ENCODE measurements around the gene EIF5. TPM values are rescaled to one million over a fixed set of nuclear protein-coding genes. Genes with fewer than 3 reads are reported as not detected.
"Not testable (repeated sequence)": the region's sequence is repeated elsewhere in the genome, so short reads cannot be mapped to it uniquely, and the experiment has no call there.

EIF5 gene
- total and polyA plus RNA-seq, 4 donors, result 120 to 239 (median 171) TPM

DNA sequence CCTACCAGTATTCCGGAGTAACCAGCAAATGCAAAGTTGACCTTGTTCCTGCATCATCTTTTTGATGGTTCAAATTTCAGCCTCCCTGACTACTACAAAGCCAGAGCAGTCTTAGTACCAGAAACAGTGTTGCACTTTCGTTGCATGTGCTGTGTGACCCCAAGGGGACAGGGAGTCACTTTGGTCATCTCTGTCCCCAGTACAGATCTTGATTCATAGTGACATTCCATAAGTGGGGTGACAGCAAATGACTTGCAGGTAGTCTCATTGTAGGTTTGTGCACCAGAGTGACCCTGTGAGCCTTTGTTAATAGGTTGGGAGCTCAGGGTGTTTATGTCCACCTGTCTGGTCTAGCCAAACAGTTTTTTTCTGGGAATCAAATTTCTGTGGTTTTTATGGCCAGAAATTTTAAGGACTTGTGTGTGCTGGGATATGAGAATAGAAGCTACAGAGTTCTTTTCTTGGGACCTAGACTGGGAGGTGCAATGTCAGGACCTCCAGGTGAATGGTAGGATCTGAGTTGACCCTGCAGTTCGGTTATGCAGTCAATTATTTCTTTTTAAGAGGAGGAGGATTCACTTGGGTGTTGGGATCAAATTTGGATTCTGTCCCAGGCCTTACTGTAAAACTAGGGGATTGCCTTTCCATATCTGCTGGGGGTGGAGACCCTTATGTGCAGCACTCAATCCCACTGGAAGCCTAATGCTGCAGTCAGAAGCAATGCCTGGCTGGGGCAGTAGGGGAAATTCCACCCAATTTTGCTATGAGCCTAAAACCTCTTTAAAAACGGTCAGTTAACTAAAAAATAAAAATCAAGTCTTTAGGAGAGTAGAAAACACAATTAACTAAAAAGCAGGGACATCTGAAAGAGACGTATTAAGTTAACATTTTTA, 10.1 kb downstream of the EIF5 start:
- no peak for DNase-seq (ENCODE audit: low read depth in 4 of 6, low spot score in 6 of 6)
- H3K36me3 ChIP-seq (ENCODE audit: control insufficient read depth, insufficient read depth, low read length), result peaks cover 33% of the 10 kb centered on the region
- no peaks in the 10 kb centered on the region for H3K4me1 ChIP-seq (ENCODE audit: control insufficient read depth, insufficient read depth, low read length)
- H3K9me3 ChIP-seq (ENCODE audit: control insufficient read depth, insufficient read depth, low read length), result no peaks in the 10 kb centered on the region
- H3K27ac ChIP-seq (ENCODE audit: low read depth, low read length), result no peak overlapping the region
- no peaks in the 10 kb centered on the region for H3K27me3 ChIP-seq (ENCODE audit: control insufficient read depth, insufficient read depth, low read length)
- 90% methylated on average over 3 of the region's 5 CpGs for WGBS (ENCODE audit: insufficient coverage)
- no peak overlapping the region for H3K4me3 ChIP-seq (ENCODE audit: low read depth, low read length)

DNA sequence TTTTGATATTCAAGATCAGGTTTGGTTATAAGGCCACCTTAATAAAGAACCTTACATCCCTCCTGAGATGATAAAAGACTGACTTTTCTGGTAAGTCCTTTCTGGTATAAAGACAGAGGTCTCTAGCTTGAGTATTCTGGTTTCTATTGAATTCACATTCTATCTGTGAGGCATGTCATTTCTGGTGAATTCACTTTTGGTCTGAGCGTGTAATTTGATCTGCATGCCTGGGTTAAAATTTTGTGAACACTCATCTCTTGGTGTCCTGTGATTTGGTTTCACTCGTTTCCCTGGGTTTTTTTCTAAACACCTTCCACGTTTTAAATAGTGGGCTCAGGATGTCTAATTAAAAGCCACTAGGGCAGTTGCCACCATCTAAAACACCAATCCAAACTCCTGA, 12.2 kb downstream of the EIF5 start:
- Histone ChIP-seq H3K4me1 (ENCODE audit: control insufficient read depth, insufficient read depth, low read length) (no peaks in the 10 kb centered on the region), H3K36me3 (ENCODE audit: control insufficient read depth, insufficient read depth, low read length) (peaks cover 19% of the 10 kb centered on the region), H3K27me3 (ENCODE audit: control insufficient read depth, insufficient read depth, low read length) (no peaks in the 10 kb centered on the region), H3K4me3 (ENCODE audit: low read depth, low read length) (no peak overlapping the region), H3K9me3 (ENCODE audit: control insufficient read depth, insufficient read depth, low read length) (no peaks in the 10 kb centered on the region), H3K27ac (ENCODE audit: low read depth, low read length) (no peak overlapping the region)
- no peak for DNase-seq (ENCODE audit: low read depth in 4 of 6, low spot score in 6 of 6)
- WGBS (ENCODE audit: insufficient coverage), result 75% methylated on average over 2 of the region's 3 CpGs

DNA sequence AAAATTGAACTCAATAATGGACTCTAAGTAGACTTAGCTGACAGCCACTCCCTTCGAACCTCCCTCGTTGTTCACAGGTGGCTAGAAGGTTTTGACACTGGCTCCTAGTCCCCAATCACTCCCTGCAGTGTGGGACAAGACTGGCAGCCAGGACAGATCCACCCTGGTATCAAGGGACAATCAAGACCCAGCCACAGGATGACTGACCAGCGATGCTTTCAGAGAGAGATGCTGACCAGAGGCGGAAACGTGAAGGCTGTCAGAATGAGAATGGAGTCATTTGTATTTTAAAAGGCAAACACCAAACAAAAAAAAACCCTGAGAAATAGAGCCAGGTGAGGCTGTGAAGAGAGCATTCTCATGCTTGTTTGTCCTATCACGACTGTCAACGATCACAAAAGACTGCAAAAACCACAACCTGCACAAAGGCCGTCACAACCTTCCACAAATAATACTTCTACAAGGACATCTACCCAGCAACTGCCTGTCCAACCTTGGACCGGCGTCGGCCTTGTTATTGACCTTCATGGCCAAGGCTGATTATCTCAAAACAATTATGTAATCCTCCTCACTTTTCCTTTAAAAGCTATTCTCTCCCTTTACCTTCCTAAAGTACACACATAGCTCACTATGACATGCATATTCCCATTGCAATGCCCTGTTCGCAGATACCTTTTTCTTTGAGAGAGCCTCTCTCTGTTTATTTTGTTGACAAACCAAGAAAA, 13.2 kb downstream of the EIF5 start:
- H3K4me3 ChIP-seq (ENCODE audit: low read depth, low read length), result no peak overlapping the region
- peaks cover 17% of the 10 kb centered on the region for H3K36me3 ChIP-seq (ENCODE audit: control insufficient read depth, insufficient read depth, low read length)
- no peaks in the 10 kb centered on the region for H3K9me3 ChIP-seq (ENCODE audit: control insufficient read depth, insufficient read depth, low read length)
- H3K27ac ChIP-seq (ENCODE audit: low read depth, low read length), result no peak overlapping the region
- WGBS (ENCODE audit: insufficient coverage), result 67% methylated on average over 8 of the region's 12 CpGs
- no peak for DNase-seq (ENCODE audit: low read depth in 4 of 6, low spot score in 6 of 6)
- no peaks in the 10 kb centered on the region for H3K27me3 ChIP-seq (ENCODE audit: control insufficient read depth, insufficient read depth, low read length)
- H3K4me1 ChIP-seq (ENCODE audit: control insufficient read depth, insufficient read depth, low read length), result no peaks in the 10 kb centered on the region

DNA sequence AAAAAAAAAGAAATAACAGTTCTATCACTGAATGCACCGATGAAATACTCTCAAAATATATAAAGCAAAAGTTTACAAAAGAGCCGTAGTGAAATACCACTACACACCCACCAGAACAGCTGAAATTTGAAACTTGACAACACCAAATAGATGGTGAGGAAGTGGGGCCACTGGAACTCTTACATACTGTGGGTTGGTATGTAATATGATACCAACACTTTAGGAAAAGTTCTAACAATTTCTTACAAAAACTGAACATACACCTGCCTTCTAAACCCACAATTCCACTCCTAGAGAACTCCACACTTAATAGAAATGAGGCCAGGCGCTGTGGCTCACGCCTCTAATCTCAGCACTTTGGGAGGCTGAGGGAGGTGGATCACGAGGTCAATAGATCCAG, 14.1 kb downstream of the EIF5 start:
- DNase-seq (ENCODE audit: low read depth in 4 of 6, low spot score in 6 of 6), result no peak
- Histone ChIP-seq H3K4me1 (ENCODE audit: control insufficient read depth, insufficient read depth, low read length) (no peaks in the 10 kb centered on the region), H3K36me3 (ENCODE audit: control insufficient read depth, insufficient read depth, low read length) (peaks cover 15% of the 10 kb centered on the region), H3K4me3 (ENCODE audit: low read depth, low read length) (no peak overlapping the region), H3K27me3 (ENCODE audit: control insufficient read depth, insufficient read depth, low read length) (no peaks in the 10 kb centered on the region), H3K9me3 (ENCODE audit: control insufficient read depth, insufficient read depth, low read length) (no peaks in the 10 kb centered on the region), H3K27ac (ENCODE audit: low read depth, low read length) (no peak overlapping the region)
- 100% methylated on average over 1 of the region's 5 CpGs for WGBS (ENCODE audit: insufficient coverage)

DNA sequence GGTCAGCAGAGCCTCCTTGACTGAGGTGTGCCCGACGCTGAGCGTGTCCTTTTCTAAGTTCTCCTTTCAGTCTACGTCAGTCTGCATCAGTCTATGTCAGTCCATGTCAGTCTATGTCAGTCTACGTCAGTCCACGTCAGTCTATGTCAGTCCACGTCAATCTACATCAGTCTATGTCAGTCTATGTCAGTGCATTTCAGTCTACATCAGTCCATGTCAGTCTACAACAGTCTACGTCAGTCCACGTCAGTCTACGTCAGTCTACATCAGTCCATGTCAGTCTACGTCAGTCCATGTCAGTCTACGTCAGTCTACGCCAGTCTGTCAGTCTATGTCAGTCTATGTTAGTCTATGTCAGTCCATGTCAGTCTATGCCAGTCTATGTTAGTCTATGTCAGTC, 15.9 kb downstream of the EIF5 start:
- no peak for DNase-seq (ENCODE audit: low read depth in 4 of 6, low spot score in 6 of 6)
- Histone ChIP-seq H3K9me3 (ENCODE audit: control insufficient read depth, insufficient read depth, low read length) (no peaks in the 10 kb centered on the region), H3K27me3 (ENCODE audit: control insufficient read depth, insufficient read depth, low read length) (no peaks in the 10 kb centered on the region), H3K4me1 (ENCODE audit: control insufficient read depth, insufficient read depth, low read length) (no peaks in the 10 kb centered on the region), H3K36me3 (ENCODE audit: control insufficient read depth, insufficient read depth, low read length) (peaks cover 4% of the 10 kb centered on the region), H3K4me3 (ENCODE audit: low read depth, low read length) (no peak overlapping the region), H3K27ac (ENCODE audit: low read depth, low read length) (no peak overlapping the region)
- 92% methylated on average over 13 of the region's 13 CpGs for WGBS (ENCODE audit: insufficient coverage)

DNA sequence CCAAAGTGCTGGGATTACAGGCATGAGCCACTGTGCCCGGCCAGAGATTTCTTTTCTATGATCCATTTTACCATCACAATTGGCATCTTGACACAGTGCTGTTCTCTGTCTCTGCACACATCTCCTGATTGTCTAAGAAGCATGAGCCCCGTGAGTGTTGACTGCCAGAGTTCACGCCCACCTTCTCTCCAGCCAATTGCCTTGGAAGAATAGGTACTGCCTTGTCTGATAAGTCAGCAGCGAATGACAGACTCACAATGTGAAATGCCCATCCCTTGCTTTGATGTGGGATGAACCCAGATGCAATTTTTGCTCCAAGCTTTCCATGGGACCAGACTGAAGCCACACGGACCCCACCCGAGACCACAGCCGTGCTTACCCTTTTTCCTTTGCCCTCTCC, 19.3 kb downstream of the EIF5 start:
- Histone ChIP-seq H3K9me3 (ENCODE audit: control insufficient read depth, insufficient read depth, low read length) (no peaks in the 10 kb centered on the region), H3K27ac (ENCODE audit: low read depth, low read length) (no peak overlapping the region), H3K4me1 (ENCODE audit: control insufficient read depth, insufficient read depth, low read length) (no peaks in the 10 kb centered on the region), H3K36me3 (ENCODE audit: control insufficient read depth, insufficient read depth, low read length) (no peaks in the 10 kb centered on the region), H3K4me3 (ENCODE audit: low read depth, low read length) (no peak overlapping the region), H3K27me3 (ENCODE audit: control insufficient read depth, insufficient read depth, low read length) (no peaks in the 10 kb centered on the region)
- WGBS (ENCODE audit: insufficient coverage), result 80% methylated on average over 7 of the region's 7 CpGs
- no peak for DNase-seq (ENCODE audit: low read depth in 4 of 6, low spot score in 6 of 6)

DNA sequence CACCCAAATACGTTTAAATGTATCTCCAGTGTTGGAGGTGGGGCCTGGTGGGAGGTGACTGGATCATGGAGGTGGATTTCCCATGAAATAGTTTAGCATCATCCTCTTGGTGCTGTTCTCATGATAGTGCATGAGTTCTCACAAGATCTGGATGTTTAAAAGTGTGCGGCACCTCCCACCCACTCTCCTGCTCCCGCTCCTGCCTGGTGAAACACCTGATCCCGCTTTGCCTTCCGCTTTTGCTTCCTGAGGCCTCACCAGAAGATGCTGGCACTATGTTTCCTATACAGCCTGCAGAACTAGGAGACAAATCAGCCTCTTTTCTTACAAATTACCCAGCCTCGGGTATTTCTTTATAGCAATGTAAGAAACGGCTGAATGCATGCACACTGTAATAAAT, 20.1 kb downstream of the EIF5 start:
- Histone ChIP-seq H3K9me3 (ENCODE audit: control insufficient read depth, insufficient read depth, low read length) (no peaks in the 10 kb centered on the region), H3K4me1 (ENCODE audit: control insufficient read depth, insufficient read depth, low read length) (no peaks in the 10 kb centered on the region), H3K4me3 (ENCODE audit: low read depth, low read length) (no peak overlapping the region), H3K27me3 (ENCODE audit: control insufficient read depth, insufficient read depth, low read length) (no peaks in the 10 kb centered on the region), H3K36me3 (ENCODE audit: control insufficient read depth, insufficient read depth, low read length) (no peaks in the 10 kb centered on the region), H3K27ac (ENCODE audit: low read depth, low read length) (no peak overlapping the region)
- 88% methylated on average over 5 of the region's 7 CpGs for WGBS (ENCODE audit: insufficient coverage)
- DNase-seq (ENCODE audit: low read depth in 4 of 6, low spot score in 6 of 6), result no peak

DNA sequence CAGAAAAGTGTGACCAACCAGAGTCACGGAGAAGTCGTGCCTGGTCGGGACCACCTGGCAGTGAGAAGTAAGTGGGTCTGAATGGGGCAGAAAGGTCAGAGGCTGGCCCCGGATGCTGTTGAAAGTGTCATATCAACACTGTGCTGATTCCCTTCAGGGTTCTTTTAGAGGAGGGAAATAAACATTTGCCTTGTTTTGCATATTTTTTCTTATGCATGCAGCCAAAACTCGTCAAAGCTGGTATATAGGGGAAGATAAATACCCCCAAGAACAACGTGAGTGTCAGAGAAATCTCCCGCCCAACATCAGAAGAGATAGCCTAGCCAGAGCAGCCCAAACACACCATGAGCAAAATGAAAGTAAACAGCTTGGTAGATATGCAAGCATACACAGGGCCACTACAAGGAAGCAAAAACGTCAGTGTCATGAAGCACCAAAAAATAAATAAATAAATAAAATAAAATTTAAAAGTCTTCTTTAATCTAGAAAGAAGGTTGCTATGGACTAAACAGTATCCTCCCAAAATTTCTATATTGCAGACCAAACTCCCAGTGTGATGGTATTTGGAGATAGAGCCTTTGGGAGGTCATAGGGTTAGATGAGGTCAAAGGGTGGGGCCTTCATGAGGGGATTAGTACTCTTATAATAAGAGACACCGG, 22.1 kb downstream of the EIF5 start:
- 71% methylated on average over 1 of the region's 9 CpGs for WGBS (ENCODE audit: insufficient coverage)
- no peaks in the 10 kb centered on the region for H3K9me3 ChIP-seq (ENCODE audit: control insufficient read depth, insufficient read depth, low read length)
- no peaks in the 10 kb centered on the region for H3K27me3 ChIP-seq (ENCODE audit: control insufficient read depth, insufficient read depth, low read length)
- no peaks in the 10 kb centered on the region for H3K4me1 ChIP-seq (ENCODE audit: control insufficient read depth, insufficient read depth, low read length)
- H3K4me3 ChIP-seq (ENCODE audit: low read depth, low read length), result no peak overlapping the region
- H3K36me3 ChIP-seq (ENCODE audit: control insufficient read depth, insufficient read depth, low read length), result no peaks in the 10 kb centered on the region
- no peak overlapping the region for H3K27ac ChIP-seq (ENCODE audit: low read depth, low read length)
- DNase-seq (ENCODE audit: low read depth in 4 of 6, low spot score in 6 of 6), result no peak

DNA sequence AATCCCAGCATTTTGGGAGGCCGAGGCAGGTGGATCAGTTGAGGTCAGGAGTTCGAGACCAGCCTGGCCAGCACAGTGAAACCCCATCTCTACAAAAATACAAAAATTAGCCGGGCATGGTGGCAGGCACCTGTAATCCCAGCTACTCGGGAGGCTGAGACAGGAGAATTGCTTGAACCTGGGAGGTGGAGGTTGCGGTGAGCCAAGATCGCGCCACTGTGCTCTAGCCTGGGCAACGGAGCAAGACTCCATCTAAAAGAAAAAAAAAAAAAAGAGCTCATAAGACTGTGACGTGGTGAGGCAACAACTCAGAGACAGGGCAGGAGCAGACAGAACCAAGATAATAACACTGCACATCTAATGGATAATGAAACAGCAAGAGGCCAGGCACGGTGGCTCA, 23.5 kb downstream of the EIF5 start:
- not testable (repeated sequence) for H3K27me3 ChIP-seq (ENCODE audit: control insufficient read depth, insufficient read depth, low read length); DNase-seq (ENCODE audit: low read depth in 4 of 6, low spot score in 6 of 6); H3K4me1 ChIP-seq (ENCODE audit: control insufficient read depth, insufficient read depth, low read length); H3K9me3 ChIP-seq (ENCODE audit: control insufficient read depth, insufficient read depth, low read length); H3K27ac ChIP-seq (ENCODE audit: low read depth, low read length); H3K36me3 ChIP-seq (ENCODE audit: control insufficient read depth, insufficient read depth, low read length); H3K4me3 ChIP-seq (ENCODE audit: low read depth, low read length)
- 100% methylated on average over 2 of the region's 10 CpGs for WGBS (ENCODE audit: insufficient coverage)
